KBM-7 (cell line): Measurements from ENCODE around the gene PLCB1.
"Not testable (repeated sequence)": the region's sequence is repeated elsewhere in the genome, so short reads cannot be mapped to it uniquely, and the experiment has no call there.

Source experiments
- DNase-seq: peaks from one replicate; pipeline ENCODE4 v3.0.0-alpha.2; 2015
- in situ Hi-C: fragments of 300-500 bp; cut with MboI; formaldehyde crosslinking; loops from 2 replicates; pipeline ENCODE4 v1.14.3; 2020; ENCODE audit warnings: low sequenced_read_pairs, low pct_unique_long_range_greater_than_20kb, mixed read lengths

The PLCB1 gene

DNA sequence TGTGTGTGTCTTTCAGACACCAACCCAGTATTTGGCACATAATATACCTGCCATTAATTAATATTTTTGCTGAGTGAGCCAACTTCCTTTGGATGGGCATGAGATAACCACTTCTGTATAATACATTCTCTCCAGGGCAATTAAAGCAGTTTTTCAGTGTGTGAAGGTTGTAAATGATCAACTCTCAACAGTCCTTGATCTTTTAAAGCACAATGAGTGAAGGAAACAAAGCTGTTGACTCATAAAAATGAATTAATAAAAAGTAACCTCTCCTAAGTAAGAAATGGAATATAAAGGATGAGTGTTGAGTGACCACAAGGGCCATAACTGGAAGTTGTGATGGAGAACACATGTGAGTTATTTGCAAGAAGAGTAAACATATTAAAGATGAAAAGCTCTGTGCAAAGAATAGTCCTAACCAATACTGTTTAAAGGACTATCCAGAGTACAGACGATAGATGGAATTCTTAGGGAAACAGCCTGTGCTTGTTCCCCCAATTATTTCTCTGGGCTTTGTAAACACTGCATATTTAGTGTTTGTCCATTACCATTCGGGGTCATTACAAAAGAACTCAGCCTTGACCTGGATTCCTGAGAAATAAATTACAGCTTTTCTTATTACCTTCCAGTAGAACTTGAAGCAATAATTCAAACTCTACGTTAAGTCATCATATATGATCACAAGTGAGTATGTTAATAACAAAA lies 446.2 kb downstream of the PLCB1 start:
- no peak for DNase-seq
- in situ Hi-C loops: no loop called here

DNA sequence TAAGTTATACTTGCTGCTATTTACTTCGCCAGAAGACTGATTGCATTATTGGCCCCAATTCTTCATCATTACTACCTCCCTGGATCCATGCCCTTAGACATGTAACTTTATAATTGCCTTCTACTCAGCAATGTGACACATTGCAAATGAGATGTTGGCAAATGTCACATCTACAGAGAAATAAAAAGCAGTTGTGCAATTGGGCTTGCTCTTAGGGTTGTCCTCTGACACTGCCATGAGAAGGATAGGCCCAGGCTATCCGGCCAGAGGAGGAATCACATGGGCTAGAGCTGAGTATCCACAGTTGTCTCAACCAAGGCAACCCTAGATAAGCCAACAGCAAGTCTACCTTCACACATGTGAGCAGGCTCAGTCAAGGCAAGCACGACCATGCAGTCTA lies 447.0 kb downstream of the PLCB1 start:
- in situ Hi-C loops: no loop called here

GRCh38 chr20:8581446-8582183 lies 449.5 kb downstream of the PLCB1 start:
- in situ Hi-C loops: no loop called here
- DNase-seq: no peak

More for the DNA sequence above, 447.0 kb downstream of the PLCB1 start:
- no peak for DNase-seq

- DNase-seq: no peak
- in situ Hi-C loops: no loop called here
Measured at GRCh38 chr20:8583012-8583565, 451.0 kb downstream of the PLCB1 start.

- in situ Hi-C loops: no loop called here
- no peak for DNase-seq
Measured at GRCh38 chr20:8583566-8584043, 451.5 kb downstream of the PLCB1 start.

DNA sequence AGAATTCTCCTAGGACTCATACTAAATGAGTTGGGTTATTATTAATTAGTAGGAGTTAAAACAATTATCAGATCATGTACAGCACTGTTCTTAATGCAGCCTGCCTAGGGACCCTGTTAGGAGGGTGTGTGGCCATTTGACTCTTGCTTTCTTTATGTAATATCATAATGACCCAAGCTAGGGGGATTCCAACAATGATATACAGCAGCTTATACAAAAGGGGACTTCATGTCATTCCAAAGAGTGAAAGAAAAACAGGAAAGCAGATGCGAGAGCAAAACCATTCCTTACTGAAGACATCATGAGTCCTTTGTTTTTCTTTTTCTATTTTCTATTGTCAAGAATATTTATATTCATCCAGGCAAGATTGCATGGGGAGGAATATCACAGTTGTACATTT lies 455.2 kb downstream of the PLCB1 start:
- in situ Hi-C loops: no loop called here
- no peak for DNase-seq

GRCh38 chr20:8587810-8588209 lies 455.7 kb downstream of the PLCB1 start:
- DNase-seq: no peak
- in situ Hi-C loops: no loop called here

- no peak for DNase-seq
- in situ Hi-C loops: no loop called here
Measured at GRCh38 chr20:8589956-8590355, 457.9 kb downstream of the PLCB1 start.

DNA sequence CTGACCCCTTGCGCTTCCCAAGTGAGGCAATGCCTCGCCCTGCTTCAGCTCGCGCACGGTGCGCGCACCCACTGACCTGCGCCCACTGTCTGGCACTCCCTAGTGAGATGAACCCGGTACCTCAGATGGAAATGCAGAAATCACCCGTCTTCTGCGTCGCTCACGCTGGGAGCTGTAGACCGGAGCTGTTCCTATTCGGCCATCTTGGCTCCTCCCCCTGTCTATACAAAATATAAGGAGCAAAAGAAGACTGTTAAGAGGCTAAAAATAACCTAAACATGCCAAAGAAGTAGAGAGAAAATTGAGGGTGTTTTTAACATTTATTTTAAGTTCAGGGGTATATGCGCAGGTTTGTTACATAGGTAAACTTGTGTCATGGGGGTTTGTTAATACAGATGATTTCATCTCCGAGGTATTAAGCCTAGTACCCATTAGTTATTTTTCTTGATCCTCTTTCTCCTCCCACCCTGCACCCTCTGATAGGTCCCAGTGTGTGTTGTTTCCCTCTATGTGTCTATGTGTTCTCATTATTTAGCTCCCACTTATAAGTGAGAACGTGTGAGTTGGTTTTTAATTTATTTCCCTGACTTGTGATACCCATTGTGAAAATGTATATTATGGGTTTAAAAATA lies 469.0 kb downstream of the PLCB1 start:
- DNase-seq, in situ Hi-C loops: not testable (repeated sequence)

DNA sequence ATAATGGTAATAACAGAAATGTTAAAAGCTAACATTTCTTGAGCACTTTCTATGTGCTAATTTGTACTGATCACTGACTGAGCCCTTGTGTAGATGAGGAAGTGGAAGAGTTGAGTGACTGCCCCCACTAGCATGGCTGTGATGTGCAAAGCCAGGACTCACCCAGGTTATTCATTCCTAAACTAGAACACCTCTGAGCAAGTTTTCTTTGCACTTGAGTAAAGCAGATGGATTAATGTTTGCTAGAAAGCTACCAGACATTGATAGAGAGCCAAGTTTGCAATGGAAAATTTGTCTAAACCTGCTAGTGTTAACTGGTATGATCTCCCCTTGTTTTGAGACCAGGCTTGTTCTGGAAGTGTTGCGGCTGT lies 469.5 kb downstream of the PLCB1 start:
- in situ Hi-C loops: no loop called here
- no peak for DNase-seq

DNA sequence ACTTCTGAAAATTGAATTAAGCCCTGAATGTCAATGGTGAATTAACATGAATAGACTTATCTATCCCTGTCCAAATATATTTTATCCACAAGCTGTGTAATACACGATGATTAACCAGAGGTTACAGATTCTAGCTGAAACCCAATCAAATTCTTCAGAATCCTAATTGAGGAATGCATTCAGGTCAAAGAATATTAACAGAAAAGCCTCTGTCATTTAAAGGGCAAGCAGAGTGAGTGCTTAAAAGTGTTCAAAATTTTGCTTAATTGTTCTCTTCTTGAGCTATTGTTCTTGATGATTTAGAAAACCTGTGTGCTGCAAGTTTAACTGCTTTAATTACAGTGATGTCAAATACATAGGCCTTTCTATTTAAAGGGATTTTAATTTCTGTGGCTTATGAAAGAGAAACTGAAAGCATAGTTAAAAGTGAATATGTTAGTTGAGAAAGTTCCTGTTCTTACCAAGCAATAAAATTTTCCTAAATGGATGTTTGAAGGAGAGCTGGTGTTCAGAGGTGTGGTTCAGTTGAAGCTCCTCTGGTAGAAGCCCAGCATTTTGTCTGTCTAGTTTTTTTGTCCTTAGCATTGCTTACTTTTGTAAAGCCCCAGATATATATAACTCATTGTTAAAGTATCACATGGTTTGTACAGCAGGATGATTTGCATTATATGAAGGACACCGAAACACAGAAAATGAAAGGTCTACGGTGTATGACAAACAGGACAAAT lies 470.5 kb downstream of the PLCB1 start:
- DNase-seq: no peak
- in situ Hi-C loops: no loop called here

GRCh38 chr20:8608470-8608869 lies 476.4 kb downstream of the PLCB1 start:
- in situ Hi-C loops: no loop called here
- DNase-seq: no peak

- no peak for DNase-seq
- in situ Hi-C loops: no loop called here
Measured at GRCh38 chr20:8616792-8617191, 484.7 kb downstream of the PLCB1 start.

GRCh38 chr20:8621001-8621400 lies 488.9 kb downstream of the PLCB1 start:
- in situ Hi-C loops: no loop called here

GRCh38 chr20:8624046-8624445 lies 492.0 kb downstream of the PLCB1 start:
- in situ Hi-C loops: no loop called here
- DNase-seq: no peak

More at GRCh38 chr20:8621001-8621400, 488.9 kb downstream of the PLCB1 start:
- DNase-seq: no peak

- no peak for DNase-seq
- in situ Hi-C loops: no loop called here
Measured at GRCh38 chr20:8624616-8625015, 492.6 kb downstream of the PLCB1 start.

DNA sequence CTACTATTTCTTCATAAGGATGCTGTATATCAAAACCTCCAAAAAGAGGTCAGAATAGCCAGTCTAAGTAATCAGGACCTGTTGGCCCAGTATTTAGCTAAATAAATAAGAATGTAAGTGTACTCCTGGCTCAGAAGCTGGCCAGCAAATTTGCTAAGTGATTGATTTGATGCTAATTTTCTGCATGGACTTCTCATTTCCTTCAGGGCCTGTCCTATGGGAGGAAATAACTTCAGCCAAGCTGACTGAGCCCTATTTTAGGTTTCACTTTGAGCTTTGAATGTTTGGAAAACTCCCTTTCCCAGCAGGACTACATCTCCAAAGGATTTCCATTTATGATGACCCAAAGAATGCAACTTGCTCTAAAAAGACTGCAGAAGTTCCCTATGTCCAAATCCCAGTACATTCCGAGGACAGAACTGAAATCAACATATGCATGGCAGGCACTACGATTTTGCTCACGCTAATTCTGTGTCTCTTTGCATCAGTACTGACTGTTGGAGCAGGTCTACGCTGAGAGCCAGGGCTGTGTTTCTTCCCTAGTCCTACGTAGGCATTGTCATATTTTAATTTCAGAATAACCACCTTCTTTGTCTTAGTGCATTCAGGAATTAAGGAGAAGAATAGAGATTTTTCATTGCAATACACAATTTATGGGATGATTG lies 495.4 kb downstream of the PLCB1 start:
- no peak for DNase-seq
- in situ Hi-C loops: no loop called here

GRCh38 chr20:8631271-8631670 lies 499.2 kb downstream of the PLCB1 start:
- in situ Hi-C loops: no loop called here
- no peak for DNase-seq

DNA sequence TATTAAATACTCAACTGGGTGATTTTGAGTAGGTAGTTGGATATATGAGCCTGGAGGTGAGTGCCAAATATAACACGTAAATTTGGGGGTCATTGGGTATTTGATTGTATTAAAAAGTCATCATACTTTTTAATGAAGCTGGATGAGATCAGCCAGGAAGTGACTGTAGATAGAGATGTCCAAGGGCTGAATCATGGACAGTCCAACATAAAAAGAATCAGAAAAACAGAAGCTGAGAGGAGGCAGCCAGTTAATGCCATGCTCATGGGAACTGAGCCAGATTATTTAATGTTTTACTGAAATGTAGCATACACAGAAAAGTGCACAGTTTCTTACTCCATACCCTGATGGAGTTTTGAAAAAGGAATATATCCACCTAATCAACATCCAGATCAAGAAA lies 501.3 kb downstream of the PLCB1 start:
- in situ Hi-C loops: no loop called here
- DNase-seq: no peak
